CD8-positive, alpha-beta memory T cell (primary cell): ENCODE measurements around the gene PES1. TPM values are rescaled to one million over a fixed set of nuclear protein-coding genes. Genes with fewer than 3 reads are reported as not detected.
A peak's percentile ranks its signal among the peaks of the same experiment; 100 is the strongest.

Experiments used
- CTCF ChIA-PET: fragments of 350-600 bp; sonication (Branson Sonifier 250); formaldehyde crosslinking; loops from one replicate; lab custom pipeline; 2021; ENCODE audit warnings: antibody characterized with exemption; lab: Charles Lee
- POLR2A ChIA-PET: fragments of 350-600 bp; sonication (Branson Sonifier 250); formaldehyde crosslinking; loops from one replicate; lab custom pipeline; 2021; ENCODE audit warnings: antibody characterized with exemption; lab: Charles Lee
- DNase-seq, 5 donors: peaks; one replicate each; pipeline versions ENCODE4 v3.0.0 to v3.0.0-alpha.2; 2020 to 2022; ENCODE audit warnings: mixed read lengths in 1 of 5
- H3K27ac ChIP-seq: one replicate; pipeline ENCODE4 v1.7.0; 2013; ENCODE audit warnings: low read depth, mild to moderate bottlenecking, low read length, moderate library complexity
- H3K27me3 ChIP-seq: 2 replicates; pipeline ENCODE4 v1.7.0; 2013; ENCODE audit warnings: low read length, mild to moderate bottlenecking; ENCODE audit not compliant: insufficient read depth, poor library complexity, severe bottlenecking
- H3K36me3 ChIP-seq: 2 replicates; pipeline ENCODE4 v1.7.0; 2013; ENCODE audit warnings: mild to moderate bottlenecking, low read length, moderate library complexity; ENCODE audit not compliant: insufficient read depth
- H3K4me1 ChIP-seq: 2 replicates; pipeline ENCODE4 v1.7.0; 2013; ENCODE audit warnings: mild to moderate bottlenecking, low read length, moderate library complexity; ENCODE audit not compliant: insufficient read depth
- H3K4me3 ChIP-seq: 2 replicates; pipeline ENCODE4 v1.7.0; 2013; ENCODE audit warnings: mild to moderate bottlenecking, low read length
- H3K9me3 ChIP-seq: 2 replicates; pipeline ENCODE4 v1.7.0; 2013; ENCODE audit warnings: mild to moderate bottlenecking, low read length
- H3K27ac Mint-ChIP-seq, 8 donors: one replicate each; pipeline ENCODE4 v1.8.0; 2020 to 2021; ENCODE audit warnings: mixed read lengths in 8 of 8, mild to moderate bottlenecking in 6 of 8, inconsistent platforms in 3 of 8, moderate library complexity in 3 of 8
- H3K27me3 Mint-ChIP-seq, 2 donors: one replicate each; pipeline ENCODE4 v1.8.0; 2020 to 2021; ENCODE audit warnings: mixed read lengths in 2 of 2, mild to moderate bottlenecking in 1 of 2, moderate library complexity in 1 of 2
- H3K36me3 Mint-ChIP-seq, 3 donors: one replicate each; pipeline ENCODE4 v1.8.0; 2020 to 2021; ENCODE audit warnings: mixed read lengths in 3 of 3, inconsistent platforms in 1 of 3, mild to moderate bottlenecking in 1 of 3
- H3K4me1 Mint-ChIP-seq, 3 donors: one replicate each; pipeline ENCODE4 v1.8.0; 2020 to 2021; ENCODE audit warnings: mixed read lengths in 3 of 3, inconsistent platforms in 1 of 3, mild to moderate bottlenecking in 1 of 3
- H3K4me3 Mint-ChIP-seq, 7 donors: one replicate each; pipeline ENCODE4 v1.8.0; 2020 to 2021; ENCODE audit warnings: mixed read lengths in 7 of 7, mild to moderate bottlenecking in 6 of 7, moderate library complexity in 4 of 7, inconsistent platforms in 2 of 7
- H3K9me3 Mint-ChIP-seq, 5 donors: one replicate each; pipeline ENCODE4 v1.8.0; 2020 to 2022; ENCODE audit warnings: mixed read lengths in 5 of 5, mild to moderate bottlenecking in 3 of 5, moderate library complexity in 2 of 5, inconsistent platforms in 1 of 5
- polyA plus RNA-seq: library from polyadenylated mRNA; unstranded; fragments of 300-500 nt; fragmentation: Illumina TruSeq; gene quantifications from one replicate; pipeline ENCODE4 v1.2.3, GENCODE V29; 2021
- total RNA-seq, 2 experiments: library from RNA; stranded (reverse); gene quantifications; one replicate each; pipeline ENCODE4 v1.2.3, GENCODE V29; 2021

PES1 gene
- total and polyA plus RNA-seq, 3 experiments from 2014 or later, result 46.5 to 187 (median 186) TPM

- H3K4me1 ChIP-seq, result no peaks in the 10 kb centered on the region
- ChIA-PET POLR2A (interaction anchor here (1.1 kb wide), 1 partner anchor 1236 kb away, joined by 4 read pairs; no protein-coding TSS in a partner anchor), CTCF (no interaction called here)
- no peak overlapping the region for H3K4me3 ChIP-seq
- H3K9me3 ChIP-seq, result no peaks in the 10 kb centered on the region
- no peaks in the 10 kb centered on the region for H3K27me3 Mint-ChIP-seq
- no peaks in the 10 kb centered on the region for H3K4me1 Mint-ChIP-seq
- peak overlapping the region in 1 of 8 donors; percentile 70 for H3K27ac Mint-ChIP-seq
- H3K36me3 ChIP-seq, result peaks cover 83% of the 10 kb centered on the region
- H3K36me3 Mint-ChIP-seq, result peaks cover 25 to 98% (median 27%) of the 10 kb centered on the region in 3 donors
- no peak overlapping the region for H3K4me3 Mint-ChIP-seq
- H3K27ac ChIP-seq, result no peak overlapping the region
- no peak for DNase-seq
- H3K9me3 Mint-ChIP-seq, result no peaks in the 10 kb centered on the region
- H3K27me3 ChIP-seq, result no peaks in the 10 kb centered on the region
Observed at GRCh38 chr22:30582788-30583545, 8.7 kb downstream of the PES1 start.

- Mint-ChIP-seq H3K27me3 (no peaks in the 10 kb centered on the region), H3K4me3 (no peak overlapping the region), H3K4me1 (no peaks in the 10 kb centered on the region), H3K27ac (no peak overlapping the region), H3K9me3 (no peaks in the 10 kb centered on the region), H3K36me3 (peaks cover 22 to 98% (median 29%) of the 10 kb centered on the region in 3 donors)
- ChIA-PET POLR2A (interaction anchor here (1.1 kb wide), 1 partner anchor 1235 kb away, joined by 4 read pairs; no protein-coding TSS in a partner anchor), CTCF (no interaction called here)
- Histone ChIP-seq H3K4me3 (no peak overlapping the region), H3K27me3 (no peaks in the 10 kb centered on the region), H3K36me3 (peaks cover 74% of the 10 kb centered on the region), H3K4me1 (no peaks in the 10 kb centered on the region), H3K9me3 (no peaks in the 10 kb centered on the region), H3K27ac (no peak overlapping the region)
- no peak for DNase-seq
Observed at GRCh38 chr22:30582051-30582450, 9.7 kb downstream of the PES1 start.

- POLR2A ChIA-PET, result no interaction called here
- no peak for DNase-seq
- Histone ChIP-seq H3K4me3 (no peak overlapping the region), H3K36me3 (peaks cover 71% of the 10 kb centered on the region), H3K27me3 (no peaks in the 10 kb centered on the region), H3K4me1 (no peaks in the 10 kb centered on the region), H3K27ac (no peak overlapping the region), H3K9me3 (no peaks in the 10 kb centered on the region)
- Mint-ChIP-seq H3K9me3 (no peaks in the 10 kb centered on the region), H3K4me1 (peaks cover 0 to 5% (median 1%) of the 10 kb centered on the region in 3 donors), H3K36me3 (peaks cover 17 to 98% (median 26%) of the 10 kb centered on the region in 3 donors), H3K4me3 (no peak overlapping the region), H3K27me3 (no peaks in the 10 kb centered on the region), H3K27ac (no peak overlapping the region)
- CTCF ChIA-PET, result no interaction called here
Observed at GRCh38 chr22:30580896-30581295, 10.8 kb downstream of the PES1 start.

GRCh38 chr22:30578481-30578880, 13.2 kb downstream of the PES1 start:
- no peaks in the 10 kb centered on the region for H3K27me3 ChIP-seq
- H3K9me3 ChIP-seq, result no peaks in the 10 kb centered on the region
- no peaks in the 10 kb centered on the region for H3K4me1 ChIP-seq
- H3K36me3 ChIP-seq, result peaks cover 52% of the 10 kb centered on the region
- no peak for DNase-seq
- Mint-ChIP-seq H3K27me3 (peaks cover 0 to 3% of the 10 kb centered on the region in 2 donors), H3K9me3 (no peaks in the 10 kb centered on the region), H3K4me1 (peaks cover 0 to 15% (median 3%) of the 10 kb centered on the region in 3 donors), H3K36me3 (peaks cover 10 to 81% (median 22%) of the 10 kb centered on the region in 3 donors), H3K4me3 (no peak overlapping the region), H3K27ac (no peak overlapping the region)
- H3K27ac ChIP-seq, result no peak overlapping the region
- H3K4me3 ChIP-seq, result no peak overlapping the region
- ChIA-PET CTCF (no interaction called here), POLR2A (no interaction called here)

GRCh38 chr22:30575859-30576258, 15.9 kb downstream of the PES1 start:
- Mint-ChIP-seq H3K4me1 (peaks cover 0 to 20% (median 3%) of the 10 kb centered on the region in 3 donors), H3K4me3 (no peak overlapping the region), H3K27ac (no peak overlapping the region), H3K27me3 (peaks cover 0 to 3% of the 10 kb centered on the region in 2 donors), H3K36me3 (peaks cover 10 to 55% (median 22%) of the 10 kb centered on the region in 3 donors), H3K9me3 (no peaks in the 10 kb centered on the region)
- POLR2A ChIA-PET, result no interaction called here
- Histone ChIP-seq H3K4me3 (no peak overlapping the region), H3K4me1 (no peaks in the 10 kb centered on the region), H3K36me3 (peaks cover 27% of the 10 kb centered on the region), H3K27ac (no peak overlapping the region), H3K9me3 (no peaks in the 10 kb centered on the region), H3K27me3 (no peaks in the 10 kb centered on the region)
- CTCF ChIA-PET, result no interaction called here
- no peak for DNase-seq

- H3K27me3 Mint-ChIP-seq, result peaks cover 0 to 3% of the 10 kb centered on the region in 2 donors
- H3K4me1 ChIP-seq, result no peaks in the 10 kb centered on the region
- H3K27ac Mint-ChIP-seq, result no peak overlapping the region
- H3K36me3 Mint-ChIP-seq, result peaks cover 10 to 48% (median 21%) of the 10 kb centered on the region in 3 donors
- no peak overlapping the region for H3K4me3 Mint-ChIP-seq
- H3K27me3 ChIP-seq, result no peaks in the 10 kb centered on the region
- no peak overlapping the region for H3K27ac ChIP-seq
- H3K4me1 Mint-ChIP-seq, result peaks cover 0 to 20% (median 3%) of the 10 kb centered on the region in 3 donors
- ChIA-PET POLR2A (no interaction called here), CTCF (no interaction called here)
- no peaks in the 10 kb centered on the region for H3K9me3 ChIP-seq
- no peaks in the 10 kb centered on the region for H3K9me3 Mint-ChIP-seq
- DNase-seq, result no peak
- no peak overlapping the region for H3K4me3 ChIP-seq
- H3K36me3 ChIP-seq, result peaks cover 20% of the 10 kb centered on the region
Observed at GRCh38 chr22:30574997-30575671, 16.6 kb downstream of the PES1 start.

GRCh38 chr22:30574095-30574981, 17.4 kb downstream of the PES1 start, which contains the start of gene GAL3ST1:
TSS of gene GAL3ST1 (minus strand) at chr22:30574665. CDS start at chr22:30557392, 17,273 bp downstream.
- H3K9me3 ChIP-seq, result no peaks in the 10 kb centered on the region
- peak within 1 kb of the TSS in 1 of 8 donors; percentile 23 for H3K27ac Mint-ChIP-seq
- no peaks in the 10 kb centered on the region for H3K9me3 Mint-ChIP-seq
- H3K27me3 Mint-ChIP-seq, result peaks cover 2 to 3% of the 10 kb centered on the region in 2 donors
- CTCF ChIA-PET, result no interaction called here
- H3K4me1 ChIP-seq, result no peaks in the 10 kb centered on the region
- H3K4me3 ChIP-seq, result no peak within 1 kb of the TSS
- peaks cover 12% of the 10 kb centered on the region for H3K36me3 ChIP-seq
- H3K4me1 Mint-ChIP-seq, result peaks cover 0 to 20% (median 3%) of the 10 kb centered on the region in 3 donors
- POLR2A ChIA-PET, result no interaction called here
- H3K4me3 Mint-ChIP-seq, result no peak within 1 kb of the TSS
- no peak for DNase-seq
- no peak within 1 kb of the TSS for H3K27ac ChIP-seq
- H3K27me3 ChIP-seq, result no peaks in the 10 kb centered on the region
- peaks cover 7 to 40% (median 17%) of the 10 kb centered on the region in 3 donors for H3K36me3 Mint-ChIP-seq
